ENCODE data around the gene LITAFD. TPM values are rescaled to one million over a fixed set of nuclear protein-coding genes. Genes with fewer than 3 reads are reported as not detected.
A peak's percentile ranks its signal among the peaks of the same experiment; 100 is the strongest.

LITAFD gene
- total RNA-seq, 1 experiment from 2014 or later: not detected

GRCh38 chr16:8887431-8887765 is 5.2 kb downstream of the LITAFD start:
- POLR2A ChIA-PET: no interaction called here

GRCh38 chr16:8887952-8888560 is 5.9 kb downstream of the LITAFD start:
- ChIA-PET POLR2A (interaction anchor here (0.5 kb wide), 1 partner anchor 203 kb away, joined by 3 read pairs; no protein-coding TSS in a partner anchor), CTCF (no interaction called here), RAD21 (ENCODE audit: low non-redundant PET in 1 of 2, low total read pairs in 2 of 2, uncharacterized antibody in 2 of 2, unreplicated experiment in 2 of 2) (no interaction called here)
- H3K4me3 ChIP-seq (replicated peaks in 1 of 2; ENCODE audit: low read depth in 1 of 2, low read length in 2 of 2): no peak overlapping the region
- H3K4me2 ChIP-seq (ENCODE audit: low read length): no peak overlapping the region
- no peaks in the 10 kb centered on the region for H4K20me1 ChIP-seq (ENCODE audit: insufficient read depth)
- H3K27ac ChIP-seq (ENCODE audit: low read depth, low read length): no peak overlapping the region
- H2AFZ ChIP-seq (ENCODE audit: low read depth, low read length, poor library complexity, severe bottlenecking): no peak overlapping the region
- no peak overlapping the region for H3K9ac ChIP-seq (ENCODE audit: low read length)
- H3K79me2 ChIP-seq (ENCODE audit: insufficient read depth, low read length): no peaks in the 10 kb centered on the region
- H3K4me1 ChIP-seq (ENCODE audit: control insufficient read depth in 1 of 2, insufficient read depth in 2 of 2, low read length in 2 of 2): peaks cover 13 to 31% of the 10 kb centered on the region in 2 experiments
- H3K36me3 ChIP-seq (ENCODE audit: control insufficient read depth in 1 of 2, insufficient read depth in 2 of 2, low read length in 2 of 2): peaks cover 10 to 12% of the 10 kb centered on the region in 2 experiments; a peak in 3 of 4 replicates
- no peaks in the 10 kb centered on the region for H3K9me2 ChIP-seq (ENCODE audit: insufficient read depth)
- TF ChIP-seq POLR2A (IDR thresholded peaks at IDR 0.05; ENCODE audit: borderline replicate concordance, extremely low read depth, insufficient read depth, insufficient read length) (no peak), ZFX (IDR thresholded peaks at IDR 0.05) (no peak), ATF3 (IDR thresholded peaks at IDR 0.05) (no peak), ELF1 (IDR thresholded peaks at IDR 0.05; ENCODE audit: borderline replicate concordance, low read depth) (no peak), SIN3A (IDR thresholded peaks at IDR 0.05; ENCODE audit: low read depth) (no peak), ZBTB33 (IDR thresholded peaks at IDR 0.05; ENCODE audit: extremely low read depth, insufficient replicate concordance, low read length) (no peak), EZH2 (IDR thresholded peaks at IDR 0.05) (no peak)
- TF ChIP-seq, protein P1, sequence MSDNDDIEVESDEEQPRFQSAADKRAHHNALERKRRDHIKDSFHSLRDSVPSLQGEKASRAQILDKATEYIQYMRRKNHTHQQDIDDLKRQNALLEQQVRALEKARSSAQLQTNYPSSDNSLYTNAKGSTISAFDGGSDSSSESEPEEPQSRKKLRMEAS (IDR thresholded peaks at IDR 0.05): no peak
- ATAC-seq (no peak), DNase-seq (ENCODE audit: low read depth, low spot score) (no peak)
- H3K9me3 ChIP-seq (ENCODE audit: control insufficient read depth in 1 of 2, insufficient read depth in 1 of 2, low read depth in 1 of 2, low read length in 2 of 2): no peaks in the 10 kb centered on the region
- intact Hi-C loops (cut with micrococcal nuclease): no loop called here
- BruUV-seq (replicated peaks): no TSS peak
- no peaks in the 10 kb centered on the region for H3K27me3 ChIP-seq (ENCODE audit: insufficient read depth, low read length)

More at GRCh38 chr16:8887431-8887765, 5.2 kb downstream of the LITAFD start:
- ChIA-PET CTCF (no interaction called here), RAD21 (ENCODE audit: low non-redundant PET in 1 of 2, low total read pairs in 2 of 2, uncharacterized antibody in 2 of 2, unreplicated experiment in 2 of 2) (no interaction called here)
- H3K36me3 ChIP-seq (ENCODE audit: control insufficient read depth in 1 of 2, insufficient read depth in 2 of 2, low read length in 2 of 2): peaks cover 5 to 11% of the 10 kb centered on the region in 2 experiments; a peak in 3 of 4 replicates
- H3K4me3 ChIP-seq (replicated peaks in 1 of 2; ENCODE audit: low read depth in 1 of 2, low read length in 2 of 2): no peak overlapping the region
- intact Hi-C loops (cut with micrococcal nuclease): no loop called here
- TF ChIP-seq CTCF (IDR thresholded peaks at IDR 0.05 in 2 of 3, conservative IDR thresholded peaks at IDR 0.05 in 1 of 3; ENCODE audit: borderline replicate concordance in 1 of 3, insufficient read depth in 1 of 3, low read depth in 2 of 3, low read length in 2 of 3): no peak
- no peak for TF ChIP-seq CBX3 (IDR thresholded peaks at IDR 0.05; ENCODE audit: low read depth)
- TF ChIP-seq POLR2AphosphoS5 (IDR thresholded peaks at IDR 0.05; ENCODE audit: low read depth, low read length): 0 out of 2 replicates have a peak, but pooled peaks have one; percentile 16
- no peak for DNase-seq (ENCODE audit: low read depth, low spot score)
- H3K4me2 ChIP-seq (ENCODE audit: low read length): no peak overlapping the region
- no peaks in the 10 kb centered on the region for H3K79me2 ChIP-seq (ENCODE audit: insufficient read depth, low read length)
- peaks cover 13 to 31% of the 10 kb centered on the region in 2 experiments for H3K4me1 ChIP-seq (ENCODE audit: control insufficient read depth in 1 of 2, insufficient read depth in 2 of 2, low read length in 2 of 2)
- no peak overlapping the region for H3K27ac ChIP-seq (ENCODE audit: low read depth, low read length)
- H3K27me3 ChIP-seq (ENCODE audit: insufficient read depth, low read length): no peaks in the 10 kb centered on the region
- no peak overlapping the region for H3K9ac ChIP-seq (ENCODE audit: low read length)
- no peaks in the 10 kb centered on the region for H3K9me2 ChIP-seq (ENCODE audit: insufficient read depth)
- BruUV-seq (replicated peaks): no TSS peak
- ATAC-seq: no peak
- H2AFZ ChIP-seq (ENCODE audit: low read depth, low read length, poor library complexity, severe bottlenecking): no peak overlapping the region
- H3K9me3 ChIP-seq (ENCODE audit: control insufficient read depth in 1 of 2, insufficient read depth in 1 of 2, low read depth in 1 of 2, low read length in 2 of 2): no peaks in the 10 kb centered on the region
- no peaks in the 10 kb centered on the region for H4K20me1 ChIP-seq (ENCODE audit: insufficient read depth)
